ENCODE measurements around the gene SLC5A12. TPM values are rescaled to one million over a fixed set of nuclear protein-coding genes. Genes with fewer than 3 reads are reported as not detected.

SLC5A12 gene
- total and polyA plus RNA-seq, 8 donors: 0.24 TPM; not detected in 7

DNA sequence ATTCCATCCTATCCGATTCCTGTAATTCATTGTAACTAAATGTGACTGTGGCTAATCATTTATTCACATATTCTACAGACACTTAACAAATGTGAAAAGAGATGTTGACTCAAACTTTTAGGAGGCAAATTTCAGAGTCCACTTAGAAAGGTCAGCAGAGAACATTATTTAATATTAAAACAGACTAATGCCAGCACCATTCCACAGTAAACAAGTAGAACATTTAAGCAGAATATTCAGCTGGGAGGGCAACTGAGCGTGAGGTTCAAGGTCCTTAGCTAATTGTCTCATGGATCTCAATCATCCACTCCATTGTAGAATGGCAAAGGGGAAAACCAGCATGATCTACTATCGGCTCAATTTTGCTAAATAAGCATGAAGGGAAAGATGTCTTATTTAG, 5.1 kb upstream of the SLC5A12 start:
- WGBS, 2 donors: 65 to 80% methylated on average over 3 of the region's 3 CpGs
- no peaks in the 10 kb centered on the region for H3K4me1 ChIP-seq
- intact Hi-C loops (cut with DNase I): no loop called here
- H3K4me3 ChIP-seq: no peak overlapping the region
- no peaks in the 10 kb centered on the region for H3K9me3 ChIP-seq
- DNase-seq (no peak), ATAC-seq (no peak), FAIRE-seq (no peak)
- no peak for TF ChIP-seq CTCF (IDR thresholded peaks at IDR 0.05)
- H3K36me3 ChIP-seq: no peaks in the 10 kb centered on the region
- no peaks in the 10 kb centered on the region for H3K27me3 ChIP-seq
- no peak overlapping the region for H3K27ac ChIP-seq

DNA sequence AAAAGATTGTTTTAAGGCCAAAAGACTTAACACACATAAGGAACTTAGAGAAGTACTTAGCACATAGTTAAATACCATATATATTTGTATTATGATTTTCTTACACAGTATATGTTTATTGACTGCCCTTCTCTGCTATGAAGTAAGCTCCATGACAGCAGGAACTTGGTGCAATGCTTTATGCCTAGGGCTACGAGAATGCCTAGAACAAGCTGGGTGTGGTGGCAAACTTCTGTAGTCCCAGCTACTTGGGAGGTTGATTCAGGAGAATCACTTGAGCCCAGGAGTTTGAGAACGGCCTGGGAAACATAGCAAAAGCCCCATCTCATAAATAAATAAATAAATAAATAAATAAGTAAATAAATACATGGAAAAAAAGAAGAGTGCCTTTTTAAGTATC, 1.9 kb downstream of the SLC5A12 start:
- ATAC-seq: no peak
- Histone ChIP-seq H3K27ac (no peak overlapping the region), H3K36me3 (no peaks in the 10 kb centered on the region), H3K9me3 (no peaks in the 10 kb centered on the region), H3K4me1 (no peaks in the 10 kb centered on the region), H3K4me3 (no peak overlapping the region), H3K27me3 (no peaks in the 10 kb centered on the region)
- FAIRE-seq: no peak
- intact Hi-C loops (cut with DNase I): no loop called here
- no peak for TF ChIP-seq CTCF (IDR thresholded peaks at IDR 0.05)
- DNase-seq: no peak
- WGBS, 2 donors: 58 to 79% methylated on average over 2 of the region's 2 CpGs

- FAIRE-seq: no peak
- H3K4me3 ChIP-seq: no peak overlapping the region
- WGBS, 2 donors: 74 to 77% methylated on average over 2 of the region's 2 CpGs
Measured at GRCh38 chr11:26719289-26719973, 2.4 kb downstream of the SLC5A12 start.

GRCh38 chr11:26717771-26718170, 4.1 kb downstream of the SLC5A12 start:
- no peak for DNase-seq
- no peak for TF ChIP-seq CTCF (IDR thresholded peaks at IDR 0.05)
- no peak for ATAC-seq
- H3K36me3 ChIP-seq: no peaks in the 10 kb centered on the region
- no peak overlapping the region for H3K4me3 ChIP-seq
- no peaks in the 10 kb centered on the region for H3K27me3 ChIP-seq
- no peaks in the 10 kb centered on the region for H3K4me1 ChIP-seq
- FAIRE-seq: no peak
- H3K9me3 ChIP-seq: no peaks in the 10 kb centered on the region
- no peak overlapping the region for H3K27ac ChIP-seq
- intact Hi-C loops (cut with DNase I): no loop called here

More at GRCh38 chr11:26719289-26719973, 2.4 kb downstream of the SLC5A12 start:
- Histone ChIP-seq H3K4me1 (no peaks in the 10 kb centered on the region), H3K27me3 (no peaks in the 10 kb centered on the region), H3K36me3 (no peaks in the 10 kb centered on the region), H3K27ac (no peak overlapping the region), H3K9me3 (no peaks in the 10 kb centered on the region)
- DNase-seq (no peak), ATAC-seq (no peak)
- no peak for TF ChIP-seq CTCF (IDR thresholded peaks at IDR 0.05)
- intact Hi-C loops (cut with DNase I): no loop called here

DNA sequence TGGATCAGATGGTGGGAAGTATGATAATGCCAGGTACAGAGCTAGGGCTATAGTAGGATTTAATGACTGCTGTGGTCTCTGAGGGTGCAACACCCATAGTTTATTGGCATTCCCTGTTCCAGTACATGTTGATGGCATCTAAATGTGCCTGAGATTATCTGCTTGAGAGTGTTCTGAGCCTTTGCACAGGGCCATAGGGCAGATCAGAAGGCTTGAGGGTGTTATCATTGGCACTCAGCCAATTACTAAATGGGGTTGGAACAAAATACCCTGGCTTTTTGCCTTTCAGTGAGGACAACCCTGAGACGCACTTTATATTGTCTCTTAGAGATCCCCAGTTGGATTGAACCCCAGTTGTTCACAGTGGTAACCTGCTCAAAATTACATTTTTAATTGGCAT, 6.7 kb downstream of the SLC5A12 start:
- intact Hi-C loops (cut with DNase I): no loop called here
- H3K4me1 ChIP-seq: no peaks in the 10 kb centered on the region
- no peak overlapping the region for H3K27ac ChIP-seq
- H3K27me3 ChIP-seq: no peaks in the 10 kb centered on the region
- no peaks in the 10 kb centered on the region for H3K9me3 ChIP-seq
- DNase-seq (no peak), ATAC-seq (no peak), FAIRE-seq (no peak)
- WGBS, 2 donors: 49 to 52% methylated on average over 1 of the region's 1 CpG
- no peak for TF ChIP-seq CTCF (IDR thresholded peaks at IDR 0.05)
- no peak overlapping the region for H3K4me3 ChIP-seq
- H3K36me3 ChIP-seq: no peaks in the 10 kb centered on the region

Data from pancreas (tissue), 10 donors.